GM19238 (cell line): ENCODE measurements around the gene NLRC4.
"Not testable (repeated sequence)": the region's sequence is repeated elsewhere in the genome, so short reads cannot be mapped to it uniquely, and the experiment has no call there.

Experiments used
- DNase-seq: peaks from one replicate; pipeline ENCODE4 v3.0.0; 2011; ENCODE audit warnings: low spot score; ENCODE audit not compliant: insufficient read length

The NLRC4 gene

DNA sequence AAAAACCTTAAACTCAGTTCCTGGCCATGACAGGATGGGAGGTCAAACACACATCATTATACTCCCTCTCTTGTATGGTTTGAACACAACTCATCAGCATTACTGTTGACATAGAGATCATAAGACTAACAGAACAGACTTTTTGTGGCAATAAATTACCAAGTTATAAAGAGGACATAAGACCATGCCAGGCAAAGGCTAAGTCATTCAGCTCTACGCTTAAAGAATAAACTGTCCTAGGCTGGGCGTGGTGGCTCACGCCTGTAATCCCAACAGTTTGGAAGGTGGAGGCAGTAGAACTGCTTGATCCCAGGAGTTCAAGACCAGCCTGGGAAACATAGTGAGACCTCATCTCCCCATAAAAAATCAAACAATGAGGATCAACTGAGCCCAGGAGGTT, 16.4 kb downstream of the NLRC4 start:
- no peak for DNase-seq

DNA sequence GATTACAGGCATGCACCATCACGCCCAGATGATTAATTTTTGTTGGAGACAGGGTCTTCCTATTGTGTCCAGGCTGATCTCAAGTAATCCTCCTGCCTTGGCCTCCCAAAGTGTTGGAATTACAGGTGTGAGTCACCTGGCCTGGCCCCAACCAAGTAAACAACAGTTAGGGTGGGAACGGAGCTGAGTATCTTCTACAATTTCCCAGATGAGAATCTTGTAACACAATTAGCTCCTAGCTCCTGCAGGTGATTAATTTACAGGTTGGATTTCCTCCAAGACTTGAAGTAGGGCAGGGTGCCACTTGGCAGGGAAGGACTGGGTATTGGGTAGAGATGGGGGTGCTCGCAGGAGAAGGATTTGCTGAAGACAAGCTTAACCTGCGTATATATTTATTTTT, 17.8 kb downstream of the NLRC4 start:
- no peak for DNase-seq

DNA sequence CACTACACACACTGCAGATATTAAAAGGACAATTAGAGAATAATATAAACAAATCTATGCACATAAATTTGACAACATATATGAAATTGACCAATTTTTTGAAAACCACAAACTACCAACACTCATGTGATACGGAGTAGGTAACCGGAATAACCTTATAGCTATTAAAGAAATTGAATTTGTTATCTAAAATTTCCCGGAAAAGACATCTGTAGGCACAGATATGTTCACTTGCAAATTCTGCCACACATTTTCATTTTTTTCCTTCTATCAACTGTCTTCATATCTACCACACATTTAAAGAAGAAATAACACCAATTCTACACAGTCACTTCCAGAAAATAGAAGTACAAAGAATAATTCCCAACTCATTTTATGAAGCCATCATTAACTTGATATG, 22.4 kb downstream of the NLRC4 start:
- DNase-seq: no peak

DNA sequence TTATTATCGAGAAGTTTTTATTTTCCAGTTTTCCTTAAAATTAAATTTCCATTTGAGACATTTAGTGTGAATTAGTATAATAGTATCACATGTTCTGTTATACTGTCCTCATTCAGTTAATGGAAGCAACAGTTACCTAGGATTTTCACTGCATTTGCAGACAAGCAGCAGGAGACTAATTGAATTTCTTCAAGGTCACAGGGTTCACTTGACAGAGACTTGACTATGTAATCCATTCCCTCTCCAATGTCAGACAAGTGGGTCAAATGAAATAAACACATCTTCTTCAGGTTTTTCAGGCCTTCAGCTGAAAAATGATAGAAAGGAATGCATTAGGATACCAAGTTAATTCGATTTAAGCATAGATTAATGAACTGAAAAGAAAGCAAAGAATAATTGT, 26.7 kb downstream of the NLRC4 start:
- DNase-seq: no peak

DNA sequence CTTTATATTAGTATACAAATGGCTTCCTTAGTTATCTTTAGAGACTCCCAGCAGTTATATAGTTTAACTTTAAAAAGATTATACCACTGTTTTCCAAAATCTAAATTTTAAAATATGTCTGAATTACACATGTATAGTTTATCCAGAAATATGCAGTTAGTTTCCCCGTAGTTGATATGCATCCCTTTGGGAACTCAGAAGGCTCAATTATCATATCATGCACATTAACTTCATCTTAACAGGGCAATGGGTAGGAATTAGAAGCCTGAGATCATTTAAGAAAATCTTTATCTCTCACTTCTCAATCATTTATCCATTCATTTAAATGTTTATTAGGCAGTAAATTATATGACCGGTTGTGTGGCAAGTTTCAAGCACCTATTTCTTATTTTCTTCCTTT, 27.2 kb downstream of the NLRC4 start:
- no peak for DNase-seq

DNA sequence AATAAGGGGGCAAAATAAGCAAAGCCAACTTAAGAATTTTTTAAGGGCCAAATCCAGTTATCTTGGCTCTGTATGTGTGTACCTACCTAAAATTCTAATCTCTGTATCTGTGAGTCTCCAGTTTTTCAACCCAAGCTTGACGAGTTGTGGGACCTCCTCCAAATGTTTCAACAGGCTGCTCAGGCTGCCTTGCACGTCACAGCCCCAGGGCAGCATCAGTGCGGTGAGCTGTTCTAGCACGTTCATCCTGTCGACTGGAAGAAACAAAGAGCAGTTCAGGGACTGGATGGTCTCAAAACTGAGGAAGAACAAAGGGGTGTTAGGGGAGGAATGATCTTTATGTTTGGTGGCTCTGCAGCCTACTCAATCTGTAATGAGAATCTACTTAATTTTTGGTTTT, 29.4 kb downstream of the NLRC4 start:
- DNase-seq: no peak

DNA sequence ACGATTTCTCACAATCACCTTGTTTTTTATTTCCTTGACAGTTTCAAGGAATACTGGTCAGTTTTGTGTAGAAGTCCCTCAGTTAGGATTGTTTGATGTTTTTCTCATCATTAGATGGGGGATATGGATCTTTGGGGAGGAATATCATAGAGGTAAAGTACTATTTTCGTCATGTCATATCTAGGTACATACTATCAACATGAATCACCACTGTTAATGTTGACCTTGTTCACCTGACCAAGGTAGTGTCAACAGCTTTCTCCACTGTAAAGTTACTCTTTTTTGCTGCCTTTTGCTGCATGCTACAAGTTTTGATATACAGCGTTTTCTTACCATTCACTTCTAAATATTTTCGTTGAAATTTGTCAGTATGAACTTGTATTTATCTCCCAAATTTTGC, 32.7 kb downstream of the NLRC4 start:
- no peak for DNase-seq

DNA sequence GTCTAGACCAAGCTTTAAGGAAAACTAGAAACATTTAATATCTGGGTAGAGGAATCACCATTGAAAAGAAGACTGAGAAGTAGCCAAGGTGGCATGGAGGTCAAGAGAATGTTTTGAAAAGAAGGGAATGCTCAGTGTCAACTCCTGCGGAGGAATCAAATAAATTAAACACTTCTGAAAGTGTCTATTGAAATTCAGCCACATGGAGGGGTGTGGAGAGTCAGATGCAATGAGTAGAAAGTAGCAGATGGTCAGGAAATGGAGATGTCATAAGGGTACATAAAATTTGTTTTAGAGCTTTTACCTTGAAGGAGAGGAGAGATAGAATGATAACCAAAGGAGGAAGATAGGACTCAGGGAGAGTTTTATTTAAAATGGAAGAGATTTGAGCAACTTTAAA, 35.1 kb downstream of the NLRC4 start:
- DNase-seq: no peak

DNA sequence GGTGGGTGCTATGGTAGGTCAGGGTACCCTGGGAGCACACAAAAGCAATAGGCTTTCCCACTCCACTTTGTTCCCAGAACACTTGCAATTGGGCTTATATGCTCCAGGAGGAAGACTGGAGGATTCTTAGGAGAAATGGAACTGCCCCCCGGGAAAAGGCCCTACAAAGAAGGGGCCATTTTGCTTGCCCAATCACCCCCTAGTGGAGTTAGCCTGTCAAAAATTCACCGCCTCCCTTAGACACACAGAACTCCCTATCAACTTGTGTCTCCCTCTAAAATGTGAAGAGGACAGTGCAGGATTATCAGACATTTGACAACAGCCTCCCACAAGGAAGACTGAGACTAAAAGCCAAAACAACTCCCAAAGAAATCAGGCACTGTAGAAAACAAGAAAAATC, 36.5 kb downstream of the NLRC4 start:
- DNase-seq: no peak

DNA sequence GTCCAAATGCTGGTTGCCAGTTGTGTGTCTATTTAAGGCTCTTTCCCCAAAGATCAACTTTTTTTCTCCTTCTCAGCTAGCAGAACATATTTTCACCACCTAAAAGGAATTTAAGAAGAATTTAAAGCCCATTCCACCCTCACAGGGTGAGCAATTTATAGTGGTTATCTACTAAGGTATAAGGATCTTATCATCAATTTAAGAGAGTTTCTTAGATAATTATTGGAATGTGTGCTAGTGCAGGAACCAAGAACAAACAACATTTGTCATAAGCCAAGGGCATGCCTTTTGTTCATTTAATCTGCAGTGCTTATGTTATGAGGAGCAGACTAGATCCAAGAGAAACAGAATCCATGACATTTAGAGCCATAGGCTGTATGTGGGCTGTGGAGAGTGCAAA, 37.2 kb downstream of the NLRC4 start:
- DNase-seq: no peak

DNA sequence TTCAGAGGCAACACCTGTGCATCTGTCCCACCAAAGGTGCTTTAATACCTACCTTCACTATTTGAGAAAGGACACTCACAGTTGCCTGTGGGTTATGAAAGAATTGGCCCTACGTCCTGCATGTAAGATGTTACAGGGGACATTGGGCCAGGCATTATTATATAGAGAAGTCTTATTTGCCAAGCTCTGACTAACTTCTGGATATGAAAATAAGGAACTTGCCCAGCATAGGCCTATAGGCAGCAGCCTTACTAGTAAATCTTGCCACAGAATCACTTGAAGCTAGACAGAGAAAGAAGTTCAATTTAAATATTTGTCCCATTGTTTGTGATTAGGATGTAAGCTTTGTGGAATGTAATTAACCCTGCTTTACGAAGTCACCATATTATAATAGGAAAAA, 41.7 kb downstream of the NLRC4 start:
- no peak for DNase-seq

DNA sequence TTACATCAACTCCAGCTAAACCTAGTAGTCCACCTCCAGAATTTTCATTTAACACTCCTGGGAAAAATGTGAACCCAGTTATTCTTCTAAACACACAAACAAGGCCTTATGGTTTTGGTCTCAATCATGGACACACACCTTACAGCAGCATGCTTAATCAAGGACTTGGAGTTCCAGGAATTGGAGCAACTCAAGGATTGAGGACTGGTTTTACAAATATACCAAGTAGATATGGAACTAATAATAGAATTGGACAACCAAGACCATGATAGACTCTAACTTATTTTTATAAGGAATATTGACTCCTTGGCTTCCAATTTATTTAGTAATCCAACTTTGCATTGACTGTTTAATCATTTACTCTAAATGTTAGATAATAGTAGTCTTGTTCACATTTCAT, 44.2 kb downstream of the NLRC4 start:
- DNase-seq: no peak

DNA sequence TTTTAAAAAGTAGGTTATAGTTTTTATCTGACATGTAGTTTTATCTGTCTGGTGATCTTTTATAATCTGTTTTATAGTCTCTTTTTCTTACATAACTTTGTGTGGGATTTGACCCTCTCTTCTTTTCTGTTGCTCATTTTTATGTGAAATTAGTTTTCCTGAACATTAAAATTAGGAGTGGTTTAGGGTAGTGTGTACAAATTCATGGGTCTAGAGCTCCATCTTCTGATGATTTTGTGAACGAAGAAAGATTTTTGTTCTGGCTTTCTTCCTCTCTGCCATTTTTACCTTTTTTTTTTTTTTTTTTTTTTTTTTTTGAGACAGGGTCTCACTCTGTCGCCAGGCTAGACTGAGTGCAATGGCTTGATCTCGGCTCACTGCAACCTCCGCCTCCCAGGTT, 52.4 kb downstream of the NLRC4 start:
- no peak for DNase-seq

DNA sequence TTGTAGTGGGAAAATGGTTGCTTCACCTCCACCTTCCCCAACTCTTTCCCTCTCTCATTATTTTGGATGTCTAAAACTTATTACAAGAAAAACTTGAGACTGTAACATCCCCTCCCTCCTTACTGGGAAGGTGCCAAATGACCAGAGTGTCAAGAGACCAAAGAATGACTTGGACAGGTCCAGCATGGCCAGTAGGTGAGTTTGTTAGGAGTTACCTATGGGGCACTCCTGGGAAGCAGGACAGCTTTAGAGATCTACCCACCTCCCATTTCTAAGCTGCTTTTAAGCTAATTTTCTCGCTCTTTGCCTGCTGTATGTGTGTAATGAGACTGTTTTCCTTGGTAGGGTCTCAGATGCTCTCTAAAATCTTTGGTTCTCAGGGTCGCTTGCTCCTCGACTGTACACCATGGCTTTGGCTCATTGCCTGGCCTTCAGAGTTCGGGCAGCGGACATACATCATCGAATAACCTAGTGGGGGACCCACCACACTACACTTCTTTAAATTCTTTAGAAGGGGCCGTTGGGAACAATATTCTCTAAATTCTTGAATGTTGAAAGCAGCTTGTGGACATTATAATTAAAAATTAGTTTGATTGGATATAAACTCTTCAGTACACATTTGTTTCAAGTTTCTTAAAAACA, 53.8 kb downstream of the NLRC4 start:
- no peak for DNase-seq

DNA sequence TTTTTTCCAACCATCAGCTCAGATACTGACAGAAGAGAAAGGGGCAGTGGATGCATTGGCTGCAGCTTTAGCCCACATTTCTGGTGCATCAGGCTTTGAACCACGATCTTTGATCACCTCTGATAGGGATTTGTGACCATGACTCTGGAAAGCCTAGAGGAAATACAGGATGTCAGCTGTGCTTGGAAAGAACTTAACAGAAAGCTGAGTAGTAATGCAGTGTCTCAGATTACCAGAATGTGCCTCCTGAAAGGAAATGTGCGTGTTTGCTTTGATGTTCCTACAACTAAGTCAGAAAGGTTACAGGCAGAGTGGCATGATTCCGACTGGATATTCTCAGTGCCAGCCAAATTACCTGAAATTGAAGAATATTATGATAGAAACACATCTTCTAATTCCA, 61.3 kb downstream of the NLRC4 start:
- not testable (repeated sequence) for DNase-seq

DNA sequence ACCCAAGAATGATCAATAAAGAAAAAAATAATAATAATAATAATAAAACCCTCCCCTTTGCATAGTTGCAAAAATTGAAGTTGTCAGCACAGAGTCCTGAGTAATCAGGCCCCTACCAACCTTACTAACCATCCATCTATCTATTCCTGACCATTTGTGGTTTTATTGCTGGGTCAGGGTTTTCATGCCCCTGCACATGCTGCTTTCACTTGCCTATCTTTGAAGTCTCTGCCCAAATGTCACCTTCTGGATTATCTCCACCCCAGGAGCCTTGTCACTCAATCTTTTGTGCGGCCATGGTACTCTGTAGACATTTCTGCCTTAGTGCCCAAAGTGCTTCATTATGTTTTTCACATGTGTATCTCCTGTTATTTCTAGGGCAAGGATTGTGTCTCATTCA, 63.9 kb downstream of the NLRC4 start:
- DNase-seq: no peak

DNA sequence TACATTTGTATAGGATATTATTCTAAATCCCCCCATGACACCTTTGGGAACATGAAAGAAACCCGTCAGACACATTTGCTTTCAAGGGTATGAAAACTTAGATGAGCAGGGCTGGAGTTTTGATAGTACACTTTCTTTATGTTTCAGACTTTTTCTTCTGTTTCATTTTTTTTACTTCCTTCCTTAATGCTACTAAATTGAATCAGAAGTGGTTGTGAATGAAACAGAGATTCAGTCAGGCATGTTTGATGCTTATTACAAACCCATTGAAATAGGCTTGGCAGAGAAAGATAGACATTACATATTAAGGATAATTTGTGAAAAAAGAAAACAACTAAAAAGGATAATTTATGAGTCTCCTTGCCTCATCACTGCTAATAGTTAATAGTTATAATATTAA, 72.3 kb downstream of the NLRC4 start:
- no peak for DNase-seq

DNA sequence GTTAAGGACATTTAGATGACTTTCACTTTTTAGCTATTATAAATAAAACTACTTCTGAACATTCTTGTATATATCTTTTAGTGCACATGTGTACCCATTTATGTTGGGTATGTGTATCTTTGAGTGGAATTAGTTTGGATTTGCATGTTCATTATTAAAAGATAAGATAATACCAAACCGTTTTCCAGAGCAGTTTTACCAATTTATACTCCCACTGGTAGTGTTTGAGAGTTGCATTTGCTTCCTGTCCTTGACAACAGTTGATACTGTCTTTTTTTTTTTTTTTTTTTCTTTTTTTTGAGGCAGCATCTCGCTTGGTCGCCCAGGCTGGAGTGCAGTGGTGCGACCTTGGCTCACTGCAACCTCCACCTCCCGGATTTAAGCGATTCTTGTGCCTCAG, 75.7 kb downstream of the NLRC4 start:
- no peak for DNase-seq

DNA sequence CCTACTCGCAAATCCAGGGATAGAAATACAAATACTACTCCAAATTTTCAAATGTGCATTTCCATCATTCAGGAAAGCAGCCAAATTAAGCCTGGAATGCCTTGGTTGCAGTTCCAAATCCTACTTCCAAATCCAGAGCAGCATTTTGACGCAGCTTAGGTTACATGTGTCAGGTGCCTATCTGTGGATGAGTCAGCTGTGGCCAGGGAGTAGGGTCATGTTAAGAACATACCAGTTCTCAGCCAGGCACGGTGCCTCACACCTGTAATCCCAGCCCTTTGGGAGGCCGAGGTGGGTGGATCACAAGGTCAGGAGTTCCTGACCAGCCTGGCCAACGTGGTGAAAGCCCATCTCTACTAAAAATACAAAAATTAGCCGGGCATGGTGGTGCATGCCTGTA, 82.0 kb downstream of the NLRC4 start:
- no peak for DNase-seq
